PFSK-1 (cell line): ENCODE results near the gene SYTL3.

Source experiments
- POLR2AphosphoS5 ChIP-seq: IDR thresholded peaks from 2 replicates; pipeline ENCODE4 v1.6.1; 2012; ENCODE audit warnings: low read depth, mild to moderate bottlenecking, control low read depth, low read length, moderate library complexity
- SIN3A ChIP-seq: IDR thresholded peaks from 2 replicates; pipeline ENCODE4 v1.6.1; 2012; ENCODE audit warnings: mild to moderate bottlenecking, low read length, moderate library complexity, borderline replicate concordance; ENCODE audit not compliant: insufficient read depth

DNA sequence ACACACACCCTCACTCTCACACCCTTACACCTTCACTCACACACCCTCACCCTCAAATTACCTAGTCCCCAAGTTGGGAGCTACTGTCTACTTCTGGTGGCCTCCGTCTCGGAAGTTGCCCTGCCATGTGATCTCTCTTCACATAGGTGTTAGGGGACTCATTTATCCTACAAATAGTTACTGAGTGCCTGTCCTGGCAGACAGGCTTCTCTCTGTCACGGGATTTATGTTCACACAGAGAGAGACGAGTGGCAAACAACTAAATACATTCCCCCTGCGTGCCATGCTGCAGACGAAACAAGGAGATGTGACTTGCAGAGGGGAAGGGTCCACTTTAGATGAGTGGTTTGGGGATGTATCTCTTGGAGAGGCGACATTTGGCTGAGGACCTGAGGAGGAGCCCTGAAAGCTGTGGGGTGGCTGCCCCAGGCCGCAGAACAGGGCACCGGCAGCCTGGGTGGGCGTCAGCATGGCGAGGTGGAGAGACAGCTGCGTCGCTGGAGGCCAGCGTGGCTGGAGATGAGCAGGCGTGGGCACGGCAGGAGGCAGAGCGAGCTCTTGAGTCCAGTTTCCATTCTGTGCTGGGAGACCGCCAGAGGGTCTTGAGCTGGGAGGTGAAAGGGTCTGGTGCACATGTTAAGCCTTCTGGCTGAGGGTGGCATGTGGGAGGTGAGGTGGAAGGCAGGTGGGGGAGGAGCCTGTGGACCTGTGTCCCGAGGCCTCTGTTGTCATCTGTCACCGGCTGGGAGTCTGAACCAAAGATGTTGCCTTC is 22.5 kb upstream of the SYTL3 start:
- TF ChIP-seq POLR2AphosphoS5 (no peak), SIN3A (no peak)
